BLaER1 (cell line): ENCODE data around the gene SAG.
"Not testable (repeated sequence)": the region's sequence is repeated elsewhere in the genome, so short reads cannot be mapped to it uniquely, and the experiment has no call there.

Experiments used
- H3K27ac ChIP-seq: shearing (Covaris generic); formaldehyde crosslinking; 2 replicates; pipeline ENCODE4 v1.8.1; 2022
- H3K27me3 ChIP-seq: shearing (Covaris generic); formaldehyde crosslinking; 2 replicates; pipeline ENCODE4 v1.8.1; 2022
- H3K36me3 ChIP-seq: shearing (Covaris generic); formaldehyde crosslinking; 2 replicates; pipeline ENCODE4 v1.8.1; 2022
- H3K4me1 ChIP-seq: shearing (Covaris generic); formaldehyde crosslinking; 2 replicates; pipeline ENCODE4 v1.8.1; 2022
- H3K4me2 ChIP-seq: shearing (Covaris generic); formaldehyde crosslinking; 2 replicates; pipeline ENCODE4 v1.8.1; 2022
- H3K4me3 ChIP-seq: shearing (Covaris generic); formaldehyde crosslinking; 2 replicates; pipeline ENCODE4 v1.8.1; 2022
- H3K9ac ChIP-seq: shearing (Covaris generic); formaldehyde crosslinking; 2 replicates; pipeline ENCODE4 v1.8.1; 2022
- H3K9me3 ChIP-seq: shearing (Covaris generic); formaldehyde crosslinking; 2 replicates; pipeline ENCODE4 v1.8.1; 2022
- H4K20me1 ChIP-seq: shearing (Covaris generic); formaldehyde crosslinking; 2 replicates; pipeline ENCODE4 v1.8.1; 2022
- Cebpa-rat ChIP-seq: shearing (Covaris generic); IDR thresholded peaks from 2 replicates; pipeline ENCODE4 v1.8.1; 2022

The SAG gene

DNA sequence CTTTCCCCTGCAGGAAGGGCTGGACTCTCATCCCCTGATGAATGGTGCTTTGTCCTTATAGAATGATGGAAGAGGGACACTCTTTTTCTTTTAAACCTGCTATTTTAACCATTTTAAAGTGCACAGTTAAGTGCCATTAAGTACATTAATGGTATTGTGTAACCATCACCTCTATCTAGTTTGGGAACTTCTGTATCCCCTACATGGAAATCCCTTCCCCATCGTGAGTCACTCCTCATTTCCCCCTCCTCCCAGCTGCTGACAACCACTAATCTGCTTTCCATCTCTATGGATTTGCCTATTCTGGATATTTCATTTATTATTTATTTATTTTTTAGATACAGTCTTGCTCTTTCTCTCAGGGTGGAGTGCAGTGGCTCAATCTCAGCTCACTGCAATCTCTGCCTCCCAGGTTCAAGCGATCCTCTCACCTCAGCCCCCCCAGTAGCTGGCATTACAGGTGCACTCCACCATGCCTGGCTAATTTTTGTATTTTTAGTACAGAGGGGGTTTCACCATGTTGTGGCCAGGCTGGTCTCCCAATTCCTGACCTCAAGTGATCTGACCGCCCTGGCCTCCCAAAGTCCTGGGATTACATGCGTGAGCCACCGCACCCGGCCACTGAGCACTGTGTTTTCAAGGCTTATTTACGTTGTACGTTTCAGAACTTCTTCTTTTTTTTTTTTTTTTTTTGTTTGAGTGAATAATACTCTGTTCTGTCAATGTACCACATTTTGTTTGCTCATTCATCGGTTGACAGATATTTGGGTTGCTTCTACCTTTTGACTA, 62.5 kb downstream of the SAG start:
- Histone ChIP-seq H3K9ac (no peak overlapping the region), H3K4me2 (peak overlapping the region; percentile 47), H3K36me3 (peaks cover 97% of the 10 kb centered on the region), H3K4me1 (peaks cover 99% of the 10 kb centered on the region), H3K4me3 (no peak overlapping the region), H3K9me3 (peaks cover 17% of the 10 kb centered on the region), H4K20me1 (peaks cover 93% of the 10 kb centered on the region), H3K27ac (no peak overlapping the region; the same call in 1 of the 2 replicates), H3K27me3 (no peaks in the 10 kb centered on the region)
- no peak for TF ChIP-seq Cebpa-rat

GRCh38 chr2:233371641-233372040, 64.0 kb downstream of the SAG start:
- Histone ChIP-seq H4K20me1 (peaks cover 99% of the 10 kb centered on the region), H3K4me1 (peaks cover 95% of the 10 kb centered on the region), H3K4me3 (no peak overlapping the region), H3K27ac (0 out of 2 replicates have a peak overlapping the region, but pooled peaks have one; percentile 14), H3K9ac (no peak overlapping the region), H3K36me3 (peaks cover 97% of the 10 kb centered on the region), H3K4me2 (0 out of 2 replicates have a peak overlapping the region, but pooled peaks have one; percentile 0), H3K9me3 (peaks cover 4% of the 10 kb centered on the region; the same call in 1 of the 2 replicates), H3K27me3 (no peaks in the 10 kb centered on the region)
- no peak for TF ChIP-seq Cebpa-rat

DNA sequence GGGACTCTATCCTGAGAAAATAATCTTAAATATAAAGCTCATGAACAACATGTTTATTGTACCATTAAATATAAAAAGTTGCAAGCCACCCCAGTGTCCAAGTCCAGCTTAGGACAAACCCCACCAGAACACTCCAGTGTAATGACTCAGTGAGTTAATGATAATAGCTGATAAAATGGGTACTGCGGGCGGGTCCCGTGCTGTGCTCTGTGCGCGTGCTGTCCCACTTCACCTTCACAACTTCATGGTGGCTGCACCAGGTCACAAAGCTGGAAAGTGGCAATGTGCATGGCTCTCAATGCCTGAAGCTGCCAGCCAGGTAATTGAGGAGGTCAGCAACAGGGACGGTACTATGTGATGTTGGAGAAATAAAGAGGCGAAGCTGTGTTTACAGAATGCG, 65.2 kb downstream of the SAG start:
- Histone ChIP-seq H4K20me1 (peaks cover 100% of the 10 kb centered on the region), H3K36me3 (peaks cover 98% of the 10 kb centered on the region), H3K4me1 (peaks cover 87% of the 10 kb centered on the region), H3K4me2 (no peak overlapping the region), H3K27me3 (no peaks in the 10 kb centered on the region), H3K9ac (no peak overlapping the region), H3K4me3 (no peak overlapping the region), H3K9me3 (peaks cover 3% of the 10 kb centered on the region; the same call in 1 of the 2 replicates), H3K27ac (no peak overlapping the region)
- TF ChIP-seq Cebpa-rat, result no peak

DNA sequence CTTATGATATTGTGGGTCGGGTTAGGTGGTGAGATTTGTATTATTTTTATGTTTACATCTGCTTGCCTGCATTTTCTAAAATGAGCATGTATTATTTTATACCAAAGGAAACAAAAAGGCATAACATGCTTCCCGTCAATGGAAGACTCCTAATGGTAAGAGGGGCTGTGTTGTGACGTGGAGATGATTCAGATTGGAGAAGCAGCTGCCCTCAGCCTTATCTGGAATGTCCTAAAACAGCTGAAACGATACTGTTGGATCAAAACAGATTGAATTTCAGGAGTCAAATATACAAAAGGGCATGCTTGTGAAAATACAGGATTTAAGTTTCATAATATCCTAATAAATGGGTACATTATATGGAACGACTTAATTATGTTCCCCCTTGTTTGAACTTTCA, 65.7 kb downstream of the SAG start:
- TF ChIP-seq Cebpa-rat, result no peak
- H4K20me1 ChIP-seq, result peaks cover 100% of the 10 kb centered on the region
- no peak overlapping the region for H3K27ac ChIP-seq
- no peak overlapping the region for H3K9ac ChIP-seq
- peaks cover 87% of the 10 kb centered on the region for H3K4me1 ChIP-seq
- H3K36me3 ChIP-seq, result peaks cover 95% of the 10 kb centered on the region
- H3K4me3 ChIP-seq, result no peak overlapping the region
- H3K4me2 ChIP-seq, result no peak overlapping the region
- peaks cover 3% of the 10 kb centered on the region; the same call in 1 of the 2 replicates for H3K9me3 ChIP-seq
- no peaks in the 10 kb centered on the region for H3K27me3 ChIP-seq

- peaks cover 87% of the 10 kb centered on the region for H3K4me1 ChIP-seq
- H3K9ac ChIP-seq, result 0 out of 2 replicates have a peak overlapping the region, but pooled peaks have one; percentile 23
- H3K4me2 ChIP-seq, result peak overlapping the region; percentile 18
- not testable (repeated sequence) for H3K4me3 ChIP-seq, H3K9me3 ChIP-seq, H3K27me3 ChIP-seq
- peaks cover 100% of the 10 kb centered on the region for H4K20me1 ChIP-seq
- H3K27ac ChIP-seq, result peak overlapping the region; percentile 24; the same call in 1 of the 2 replicates
- H3K36me3 ChIP-seq, result peaks cover 80% of the 10 kb centered on the region
Observed at GRCh38 chr2:233374776-233375175, 67.2 kb downstream of the SAG start.

- no peak for TF ChIP-seq Cebpa-rat
- peaks cover 100% of the 10 kb centered on the region for H4K20me1 ChIP-seq
- no peak overlapping the region for H3K4me3 ChIP-seq
- peak overlapping the region; percentile 18 for H3K4me2 ChIP-seq
- H3K9ac ChIP-seq, result no peak overlapping the region
- H3K9me3 ChIP-seq, result no peaks in the 10 kb centered on the region
- peaks cover 87% of the 10 kb centered on the region for H3K4me1 ChIP-seq
- peaks cover 71% of the 10 kb centered on the region for H3K36me3 ChIP-seq
- no peaks in the 10 kb centered on the region for H3K27me3 ChIP-seq
- peak overlapping the region; percentile 32; the same call in 1 of the 2 replicates for H3K27ac ChIP-seq
Observed at GRCh38 chr2:233375490-233376314, 68.1 kb downstream of the SAG start.

DNA sequence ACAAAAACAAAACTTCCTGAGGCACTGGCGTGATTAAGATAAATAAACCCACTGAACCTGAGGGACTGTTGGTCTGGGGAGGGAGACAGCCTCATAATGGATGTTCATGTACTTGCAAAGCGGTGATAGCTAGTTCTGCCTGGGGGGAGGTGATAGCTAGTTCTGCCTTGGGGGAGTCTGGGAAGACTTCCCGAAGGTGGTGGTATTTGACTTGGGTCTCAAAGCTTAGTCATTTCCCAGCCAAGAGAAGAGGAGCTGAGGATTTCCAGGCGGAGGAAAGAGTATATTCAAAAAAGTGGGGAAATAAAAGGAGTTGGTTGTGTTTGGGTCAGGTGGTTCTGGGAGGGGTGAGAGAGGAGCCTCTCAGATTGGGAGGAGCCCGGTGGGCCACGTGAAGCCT, 71.4 kb downstream of the SAG start:
- Histone ChIP-seq H3K4me1 (peaks cover 88% of the 10 kb centered on the region), H3K4me2 (peak overlapping the region; percentile 96), H3K9me3 (no peaks in the 10 kb centered on the region), H3K27me3 (no peaks in the 10 kb centered on the region), H3K27ac (peak overlapping the region; percentile 69), H4K20me1 (peaks cover 100% of the 10 kb centered on the region), H3K9ac (peak overlapping the region; percentile 47; the same call in 1 of the 2 replicates), H3K4me3 (peak overlapping the region; percentile 12; the same call in 1 of the 2 replicates), H3K36me3 (peaks cover 47% of the 10 kb centered on the region)
- no peak for TF ChIP-seq Cebpa-rat

GRCh38 chr2:233379441-233379840, 71.8 kb downstream of the SAG start:
- peak overlapping the region; percentile 96 for H3K4me2 ChIP-seq
- H3K27ac ChIP-seq, result peak overlapping the region; percentile 69
- H3K9ac ChIP-seq, result peak overlapping the region; percentile 47; the same call in 1 of the 2 replicates
- peak overlapping the region; percentile 12; the same call in 1 of the 2 replicates for H3K4me3 ChIP-seq
- H3K4me1 ChIP-seq, result peaks cover 88% of the 10 kb centered on the region
- H3K36me3 ChIP-seq, result peaks cover 43% of the 10 kb centered on the region
- TF ChIP-seq Cebpa-rat, result no peak
- H3K27me3 ChIP-seq, result no peaks in the 10 kb centered on the region
- no peaks in the 10 kb centered on the region for H3K9me3 ChIP-seq
- H4K20me1 ChIP-seq, result peaks cover 100% of the 10 kb centered on the region

DNA sequence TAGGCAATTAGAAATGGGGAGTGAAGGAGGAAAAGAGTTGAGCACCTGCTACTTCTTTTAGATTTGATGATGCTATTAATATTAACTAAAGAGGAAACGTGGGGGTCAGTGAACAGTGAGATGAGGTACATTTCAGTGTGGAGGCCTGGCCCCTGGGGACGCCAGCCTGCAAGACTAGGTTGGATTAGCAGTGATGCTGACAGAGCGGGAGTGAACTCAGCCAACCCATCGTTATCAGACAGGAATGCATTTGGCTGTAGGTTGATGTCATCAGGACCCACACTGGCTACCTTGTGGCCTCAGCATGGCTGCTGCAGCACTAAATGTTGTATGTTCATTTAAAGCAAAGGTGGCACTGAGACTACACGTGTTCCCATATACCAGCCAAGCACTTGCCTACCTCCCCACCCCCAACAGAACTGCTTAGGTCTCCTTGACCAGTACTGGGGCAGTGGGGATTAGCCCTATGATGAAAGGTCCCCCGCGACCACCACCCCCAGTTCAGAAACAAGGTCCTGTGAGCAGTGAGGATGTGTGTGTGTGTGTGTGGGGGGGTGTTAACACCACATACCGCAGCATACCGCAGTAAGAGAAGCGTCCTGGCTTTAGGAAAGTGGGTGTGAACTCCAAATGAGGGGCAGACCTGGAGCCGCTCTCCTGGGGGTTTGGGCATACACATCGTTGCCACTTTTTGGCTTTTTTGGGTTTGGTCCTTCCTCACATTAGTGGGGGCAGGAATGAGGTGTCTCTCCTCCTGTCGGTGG, 72.7 kb downstream of the SAG start:
- Histone ChIP-seq H3K4me3 (peak overlapping the region; percentile 12; the same call in 1 of the 2 replicates), H3K27ac (peak overlapping the region; percentile 69), H4K20me1 (peaks cover 100% of the 10 kb centered on the region), H3K4me2 (peak overlapping the region; percentile 96), H3K9me3 (no peaks in the 10 kb centered on the region), H3K27me3 (no peaks in the 10 kb centered on the region), H3K9ac (peak overlapping the region; percentile 47; the same call in 1 of the 2 replicates), H3K36me3 (peaks cover 34% of the 10 kb centered on the region), H3K4me1 (peaks cover 88% of the 10 kb centered on the region)
- no peak for TF ChIP-seq Cebpa-rat
